ENCODE data around the gene JUN. TPM values are rescaled to one million over a fixed set of nuclear protein-coding genes. Genes with fewer than 3 reads are reported as not detected.
A peak's percentile ranks its signal among the peaks of the same experiment; 100 is the strongest.
"Not testable (repeated sequence)": the region's sequence is repeated elsewhere in the genome, so short reads cannot be mapped to it uniquely, and the experiment has no call there.

JUN gene
- polyA plus RNA-seq, 1 donor = 111 TPM

DNA sequence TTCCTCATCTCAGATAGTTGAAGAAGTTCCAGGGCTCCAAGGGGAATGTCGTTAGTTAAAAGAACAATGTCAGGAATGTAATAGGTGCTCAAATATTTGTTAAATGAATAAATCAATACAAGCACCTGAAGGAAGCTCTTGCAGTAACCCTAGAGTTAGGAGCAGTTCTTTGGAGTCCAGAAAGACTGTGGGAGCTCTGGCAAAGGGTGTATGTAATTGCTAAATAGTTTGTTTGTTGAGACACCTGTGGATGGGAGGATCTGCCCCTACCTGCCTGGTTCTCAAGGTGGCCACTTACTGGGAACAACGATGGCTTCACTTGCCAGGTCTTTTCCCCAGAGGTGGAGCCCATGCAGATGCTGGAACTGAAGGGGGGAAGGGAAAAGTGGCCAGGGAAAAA lies 27.5 kb upstream of the JUN start:
- DNase-seq = no peak

DNA sequence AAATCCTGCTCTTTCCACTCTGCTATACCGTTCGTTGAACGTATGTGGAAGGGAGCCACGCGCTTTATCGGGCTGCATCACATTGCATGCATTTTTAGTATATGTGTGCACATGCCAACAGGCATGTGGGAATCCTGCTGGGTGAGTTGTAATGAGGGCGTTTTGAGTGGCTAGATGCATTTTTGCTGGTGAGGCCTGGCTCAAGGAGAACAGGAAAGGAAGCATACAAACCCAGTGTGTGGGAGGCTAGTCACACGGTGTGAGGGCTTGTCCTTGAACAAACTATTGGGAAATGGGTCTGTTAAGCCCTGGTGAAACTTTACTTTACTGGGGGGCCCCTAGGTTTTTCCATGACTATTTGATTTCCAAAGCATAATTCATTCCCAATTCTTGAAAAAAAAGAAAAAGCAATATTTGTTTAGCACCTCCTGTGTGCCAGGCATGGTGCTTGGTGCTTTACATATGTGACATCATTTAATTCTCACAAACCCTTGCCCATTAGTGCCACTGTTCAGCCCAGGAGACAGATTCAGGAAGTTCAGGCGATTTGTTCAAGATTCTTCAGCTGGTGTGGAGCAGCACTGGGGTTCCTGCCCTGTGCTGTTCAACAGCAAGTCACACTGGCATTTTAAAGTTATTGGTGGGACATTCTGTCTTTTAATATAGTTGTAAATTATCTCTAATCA lies 25.6 kb upstream of the JUN start:
- no peak for DNase-seq

DNA sequence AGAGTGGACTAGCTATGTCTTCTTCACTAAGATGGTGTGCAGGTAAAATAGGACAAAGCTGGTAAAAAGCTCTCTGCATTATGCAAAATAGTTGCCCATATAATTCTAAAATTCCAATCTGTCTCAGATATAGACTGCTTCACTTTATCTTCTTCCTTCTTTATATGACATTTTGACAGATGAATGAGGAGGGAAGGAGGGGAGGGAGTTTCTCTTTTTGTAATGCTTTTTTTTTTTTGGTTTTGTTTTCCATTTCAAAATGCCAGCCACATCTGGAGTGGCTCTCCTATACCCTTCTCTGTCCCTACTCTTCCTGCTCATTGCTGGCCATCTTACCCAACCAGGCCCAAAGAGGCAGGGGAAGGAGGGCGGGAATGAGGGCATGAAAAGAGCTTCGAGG lies 24.2 kb upstream of the JUN start:
- DNase-seq = no peak

DNA sequence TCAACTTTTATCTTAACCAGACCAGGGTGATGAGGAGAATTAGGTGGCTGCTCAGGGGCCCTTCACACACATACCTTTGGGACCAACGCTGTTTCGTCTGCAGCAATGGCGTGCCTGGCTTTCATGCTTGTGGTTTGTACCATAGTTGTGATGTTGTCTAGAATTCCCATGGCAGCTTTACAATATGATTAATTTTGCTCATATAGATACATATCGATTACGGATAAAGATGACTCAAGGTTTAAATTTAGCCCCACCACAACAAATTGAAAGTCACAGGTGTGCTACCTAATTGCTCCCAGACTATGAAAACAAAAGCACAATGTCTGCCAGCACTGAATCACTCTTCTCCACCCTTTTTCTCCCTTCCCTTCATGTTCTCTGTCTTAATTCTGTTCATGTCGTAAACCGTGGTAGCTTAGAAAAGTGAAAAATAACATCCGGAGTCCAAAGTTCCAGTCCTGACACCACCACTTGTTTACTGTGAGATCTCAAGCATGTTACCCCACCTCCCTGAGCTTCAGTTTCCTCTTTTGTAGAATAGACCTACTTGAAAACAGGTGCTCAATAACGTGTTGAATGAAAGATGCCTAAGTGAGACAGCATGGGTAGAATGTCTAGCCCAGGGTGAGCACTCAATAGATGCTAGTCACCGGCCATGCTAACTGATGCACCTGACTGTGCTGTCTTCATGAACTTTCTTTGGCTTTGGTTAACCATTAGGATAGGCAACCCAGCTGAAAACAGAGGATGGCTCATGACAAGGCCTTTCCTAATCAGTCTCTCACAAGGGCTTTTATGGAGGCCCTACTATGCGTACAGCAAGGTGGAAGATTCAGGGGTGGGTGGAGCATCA lies 22.1 kb upstream of the JUN start:
- no peak for DNase-seq

DNA sequence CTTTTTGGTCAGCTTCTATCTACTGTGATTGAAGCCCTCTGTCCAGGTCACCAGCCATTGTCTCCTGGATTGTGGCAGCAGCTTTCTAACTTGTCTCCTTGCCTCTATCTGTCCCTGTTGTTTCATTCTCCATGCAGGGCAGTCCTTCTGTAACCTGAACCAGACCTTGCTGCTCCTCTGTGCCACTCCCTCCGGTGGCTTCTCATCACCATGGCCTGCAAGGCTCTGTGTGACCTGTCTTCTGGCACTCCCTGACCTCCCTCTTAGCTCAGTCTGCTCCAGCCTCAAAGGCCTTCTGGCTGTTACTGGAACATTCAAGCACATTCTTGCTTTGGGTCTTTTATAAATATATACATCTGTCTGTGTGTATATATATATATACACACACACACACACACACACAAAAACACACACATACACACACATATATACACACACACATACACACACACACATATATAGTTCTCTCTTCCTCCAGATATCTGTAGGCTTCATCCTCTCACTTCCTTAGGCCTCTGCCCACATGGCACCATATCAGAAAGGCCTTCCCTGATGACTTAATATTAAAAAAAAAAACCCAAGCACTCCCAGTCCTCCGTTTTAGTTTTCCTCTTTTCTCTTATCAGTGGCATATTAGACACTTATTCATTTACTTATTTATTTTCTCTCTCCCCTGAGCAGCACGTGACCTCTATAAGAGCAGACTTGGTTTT lies 21.2 kb upstream of the JUN start:
- no peak for DNase-seq

DNA sequence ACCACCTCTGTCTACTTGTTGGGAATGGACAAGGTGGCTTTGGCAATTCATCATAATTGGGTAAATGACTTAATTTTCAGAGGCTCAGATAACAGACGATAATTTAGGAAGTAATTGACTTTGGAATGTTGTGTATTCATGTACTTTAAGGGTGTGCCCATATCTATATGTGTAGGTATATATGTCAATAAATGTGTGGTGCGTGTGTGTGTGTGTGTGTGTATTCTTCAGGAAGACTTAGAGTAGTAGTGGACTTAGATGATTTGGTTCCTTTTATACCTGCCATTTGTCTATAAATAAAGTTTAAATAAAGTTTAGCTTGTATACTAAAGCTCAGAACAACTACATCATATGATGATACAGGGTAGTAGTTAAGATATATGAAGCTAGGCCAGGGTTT lies 20.0 kb upstream of the JUN start:
- no peak for DNase-seq

DNA sequence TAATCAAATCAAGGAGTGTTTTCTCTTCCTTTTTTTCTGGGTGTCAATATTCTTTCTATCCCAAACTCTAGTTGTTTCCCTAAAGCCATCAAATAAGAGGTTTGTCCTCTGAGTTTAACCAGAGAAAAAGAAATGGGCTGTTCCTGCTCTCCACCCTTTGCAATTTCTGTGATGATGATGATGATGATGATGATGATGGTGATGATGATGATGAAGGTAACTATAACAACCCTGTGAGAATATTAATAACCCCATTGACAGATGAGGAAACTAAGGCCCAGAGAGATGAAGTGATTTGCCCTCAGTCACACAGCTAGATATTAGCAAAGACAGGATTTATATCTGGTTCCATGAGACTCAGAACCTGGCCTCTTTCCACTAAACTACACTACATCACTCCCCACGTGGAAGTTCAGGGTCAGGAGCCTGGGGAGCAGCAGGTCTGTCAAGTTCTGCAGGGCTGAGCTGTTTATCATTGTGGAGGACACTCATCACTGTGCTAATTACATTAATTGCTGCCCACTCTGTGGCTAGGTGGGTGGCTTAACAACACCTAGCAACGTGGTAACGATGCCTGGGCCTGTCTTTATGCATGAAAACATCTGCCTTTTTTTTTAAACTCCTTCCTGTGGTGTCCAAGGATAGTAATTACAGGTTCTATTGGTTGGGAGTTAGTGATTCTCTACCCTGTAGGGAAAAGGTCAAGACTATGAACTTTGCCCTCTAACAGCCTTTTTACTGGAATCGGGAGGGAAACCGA lies 19.0 kb upstream of the JUN start:
- no peak for DNase-seq

DNA sequence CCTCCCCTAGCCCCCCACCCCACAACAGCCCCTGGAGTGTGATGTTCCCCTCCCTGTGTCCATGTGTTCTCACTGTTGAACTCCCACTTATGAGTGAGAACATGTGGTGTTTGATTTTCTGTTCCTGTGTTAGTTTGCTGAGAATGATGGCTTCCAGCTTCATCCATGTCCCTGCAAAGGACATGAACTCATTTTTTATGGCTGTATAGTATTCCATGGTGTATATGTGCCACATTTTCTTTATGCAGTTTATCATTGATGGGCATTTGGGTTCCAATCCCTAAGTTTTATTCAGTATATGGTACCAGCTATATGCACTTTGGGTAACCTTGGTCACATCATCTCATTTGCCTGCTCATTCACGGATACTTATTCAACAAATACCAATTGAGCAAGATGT lies 17.4 kb upstream of the JUN start:
- not testable (repeated sequence) for DNase-seq

DNA sequence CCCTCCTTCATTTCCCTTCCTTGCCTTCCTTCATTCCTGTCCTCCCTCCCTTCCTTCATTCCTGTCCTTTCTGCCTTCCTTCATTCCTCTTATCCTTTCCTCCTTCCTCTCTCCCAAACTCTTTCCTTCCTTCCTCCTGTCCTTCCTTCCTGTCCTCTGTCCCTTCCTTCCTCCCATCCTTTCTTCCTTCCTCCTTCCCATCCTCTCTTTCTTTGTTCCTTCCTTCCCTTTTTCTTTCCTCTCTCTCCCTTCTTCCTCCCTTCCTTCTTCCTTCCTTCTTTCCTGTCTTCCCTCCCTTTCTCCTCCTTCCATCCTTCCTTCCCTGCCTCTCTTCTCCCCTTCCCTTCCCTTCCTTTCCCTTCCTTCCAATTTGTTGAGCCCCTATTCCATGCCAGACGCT lies 15.8 kb upstream of the JUN start:
- DNase-seq = no peak

DNA sequence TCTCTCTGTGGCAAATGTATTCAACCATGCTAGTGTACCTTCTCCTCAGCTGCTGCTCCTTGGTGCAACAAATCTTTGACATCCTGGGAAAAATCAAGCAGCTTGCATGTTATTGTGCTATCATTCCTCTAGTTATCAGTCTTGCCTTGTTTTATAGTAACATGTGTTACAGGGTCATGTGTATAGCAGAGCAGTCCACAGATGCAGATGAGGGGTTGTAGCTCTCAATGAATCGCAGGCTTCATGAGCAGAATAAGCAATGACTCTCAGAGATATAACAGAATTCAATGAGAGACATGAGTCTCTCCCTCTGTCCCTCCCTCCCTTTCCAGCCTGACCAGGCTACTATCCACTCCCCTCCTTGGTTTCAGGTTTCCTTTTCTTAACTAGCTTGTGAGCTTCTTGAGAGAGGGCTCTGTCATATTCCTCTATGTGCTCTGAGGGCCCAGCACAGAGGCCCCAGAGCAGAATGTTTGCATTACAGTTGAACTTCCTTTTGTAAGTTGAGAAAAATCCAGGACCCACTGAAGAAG lies 15.1 kb upstream of the JUN start:
- DNase-seq = no peak

DNA sequence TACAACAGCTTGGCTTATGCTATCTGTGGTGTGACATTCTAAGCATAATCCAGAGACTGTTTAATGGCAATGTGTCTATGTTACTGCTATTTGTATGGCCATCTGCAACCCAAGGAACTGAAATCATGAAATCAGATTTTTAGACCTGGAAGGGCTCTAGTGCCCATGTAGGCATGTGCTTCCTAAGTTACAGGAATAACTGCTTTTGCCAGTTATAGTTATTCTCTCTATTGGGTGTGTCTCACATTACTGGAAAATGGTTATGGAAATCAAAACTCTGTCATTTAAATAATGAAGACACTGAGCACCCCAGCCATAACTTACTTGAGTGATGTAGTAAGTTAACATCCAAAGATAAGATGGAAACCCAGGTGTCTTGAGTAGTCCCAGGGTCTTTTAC lies 12.6 kb upstream of the JUN start:
- DNase-seq = no peak

DNA sequence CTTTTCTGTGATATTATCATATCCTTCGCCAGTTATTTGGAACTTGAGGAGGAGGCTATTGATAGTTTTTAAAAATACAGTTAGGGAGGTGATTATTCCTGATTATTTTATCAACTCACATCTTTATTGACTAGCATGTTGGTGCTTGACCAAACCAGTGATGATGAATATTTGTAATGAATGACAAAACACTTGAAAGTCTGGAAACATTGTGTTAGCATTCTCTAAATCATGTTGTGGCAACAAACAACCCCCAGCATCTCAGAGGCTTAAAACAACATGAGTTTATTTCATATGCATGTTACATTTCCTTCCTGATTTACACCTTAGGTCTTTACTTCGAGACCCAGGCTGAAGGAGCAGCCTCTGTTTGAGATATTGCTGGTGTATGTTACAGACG lies 10.7 kb upstream of the JUN start:
- no peak for DNase-seq

DNA sequence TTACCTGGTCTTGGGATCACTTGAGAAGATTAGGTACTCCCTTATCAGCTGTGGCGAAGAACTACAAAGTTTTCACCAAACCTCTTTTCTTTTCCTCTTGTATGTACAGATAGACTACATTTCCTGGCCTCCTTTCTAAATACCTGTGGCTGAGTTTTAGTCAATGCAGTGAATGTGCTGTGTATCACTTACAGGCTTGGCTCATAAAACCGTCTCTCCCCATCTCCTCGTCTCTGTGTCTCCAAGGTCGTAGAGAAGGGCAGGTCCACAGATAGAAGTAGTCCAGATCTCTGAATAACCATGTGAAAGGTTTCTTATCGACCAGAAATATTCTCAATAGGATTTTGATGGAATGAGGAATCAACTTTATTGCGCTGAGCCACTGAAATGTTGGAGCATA lies 9.0 kb upstream of the JUN start:
- DNase-seq = no peak

DNA sequence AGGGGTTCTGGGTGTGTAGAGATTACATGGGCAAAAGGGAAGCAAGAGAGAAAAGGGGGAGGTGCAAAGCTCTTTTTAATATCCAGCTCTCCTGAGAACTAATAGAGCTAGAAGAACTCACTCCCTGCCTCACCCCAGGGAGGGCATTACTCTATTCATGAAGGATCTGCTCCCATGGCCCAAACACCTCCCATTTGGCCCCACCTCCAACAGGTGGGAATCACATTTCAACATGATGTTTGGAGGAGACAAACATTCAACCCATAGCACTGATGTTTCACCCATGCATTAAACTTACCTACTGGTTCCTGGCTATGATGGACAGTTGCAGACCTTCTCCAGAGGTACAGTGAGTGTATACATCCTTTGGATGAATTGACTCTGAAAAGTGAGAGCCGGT lies 7.3 kb upstream of the JUN start:
- no peak for DNase-seq

DNA sequence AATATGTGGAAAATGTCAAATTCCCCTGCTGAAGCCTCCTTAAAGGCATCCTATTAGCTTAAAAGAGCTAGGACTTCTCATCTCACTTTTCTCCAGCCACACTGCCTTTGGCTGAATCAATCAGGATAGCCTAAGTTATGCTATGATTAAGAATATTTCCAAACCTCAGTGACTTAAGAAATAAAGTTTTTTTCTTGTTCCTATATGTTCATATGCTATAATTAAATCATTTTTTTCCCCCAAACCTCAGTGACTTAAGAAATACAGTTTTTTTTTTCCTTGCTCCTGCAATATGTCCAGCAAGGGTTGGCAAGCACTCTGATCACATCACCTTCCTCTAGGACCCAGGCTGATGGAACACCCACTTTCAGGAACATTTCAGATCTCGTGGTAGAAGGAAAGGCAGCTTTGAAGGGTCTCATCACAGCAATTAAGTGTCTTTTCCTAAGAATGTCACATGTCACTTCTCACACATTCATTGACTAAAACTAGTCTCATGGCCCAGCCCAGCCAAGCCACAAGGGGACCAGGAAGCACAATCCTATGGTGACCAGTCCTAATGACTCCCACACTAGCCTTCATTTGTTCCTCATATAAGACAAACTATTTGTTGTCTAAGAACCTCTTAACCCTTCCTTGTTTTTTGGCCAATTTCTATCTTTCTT lies 6.3 kb upstream of the JUN start:
- no peak for DNase-seq

DNA sequence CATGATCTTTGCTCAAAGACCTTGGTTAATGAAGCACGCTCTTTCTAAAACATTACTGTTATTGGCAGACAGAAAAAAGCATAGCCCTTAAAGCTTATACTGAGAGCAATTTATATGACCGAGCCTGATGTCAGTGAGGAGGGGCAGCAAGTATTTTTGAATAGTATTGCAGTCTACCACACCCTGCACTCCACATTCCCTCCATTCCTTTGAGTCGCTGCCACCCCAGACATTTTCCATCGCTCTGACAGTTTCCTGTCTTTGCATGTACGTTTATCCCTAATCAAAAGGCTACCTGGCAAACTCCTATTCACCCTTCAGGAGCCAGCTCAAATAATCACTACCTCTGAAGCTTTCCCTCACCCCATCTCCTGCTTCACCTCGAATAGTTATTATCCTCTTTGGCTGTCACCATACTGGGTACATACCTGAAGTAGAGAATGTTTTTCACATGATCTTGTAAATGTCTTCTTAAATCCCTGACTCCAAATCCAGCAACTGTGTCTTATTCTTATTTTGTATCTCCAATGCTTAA lies 5.5 kb upstream of the JUN start:
- no peak for DNase-seq

DNA sequence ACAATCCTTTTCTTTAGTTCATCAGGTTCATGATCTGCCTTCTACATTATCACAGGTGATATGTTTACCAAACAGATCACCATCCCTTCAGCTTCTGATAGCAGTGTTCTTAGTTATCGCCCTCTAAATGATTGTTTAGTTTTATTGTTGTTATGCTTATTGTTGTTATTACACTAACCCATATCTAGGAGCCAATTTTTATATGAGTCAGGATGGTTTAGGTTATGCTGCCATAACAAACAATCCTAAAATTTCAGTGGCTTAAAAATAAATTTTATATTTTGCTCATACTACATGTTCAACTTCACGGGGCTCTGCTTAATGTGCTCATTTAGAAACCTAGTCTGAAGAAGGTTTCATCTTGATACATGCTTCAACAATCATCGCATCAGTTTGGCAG lies 4.4 kb upstream of the JUN start:
- no peak for DNase-seq

DNA sequence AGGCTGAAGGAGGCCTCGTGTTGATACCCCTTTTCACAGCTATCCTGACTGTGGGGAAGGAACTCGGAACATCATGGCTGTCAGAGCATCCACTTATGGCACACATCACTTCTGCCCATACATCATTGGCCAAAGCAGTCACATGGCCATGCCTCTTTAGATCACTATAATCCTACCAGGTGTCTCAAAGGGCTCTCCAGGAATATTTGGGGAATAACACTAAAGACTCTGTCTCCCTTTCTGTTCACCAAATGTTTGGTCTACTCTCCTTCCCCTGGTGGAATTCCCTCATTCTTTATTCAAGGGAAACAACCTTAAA lies 3.0 kb upstream of the JUN start:
- no peak for DNase-seq

DNA sequence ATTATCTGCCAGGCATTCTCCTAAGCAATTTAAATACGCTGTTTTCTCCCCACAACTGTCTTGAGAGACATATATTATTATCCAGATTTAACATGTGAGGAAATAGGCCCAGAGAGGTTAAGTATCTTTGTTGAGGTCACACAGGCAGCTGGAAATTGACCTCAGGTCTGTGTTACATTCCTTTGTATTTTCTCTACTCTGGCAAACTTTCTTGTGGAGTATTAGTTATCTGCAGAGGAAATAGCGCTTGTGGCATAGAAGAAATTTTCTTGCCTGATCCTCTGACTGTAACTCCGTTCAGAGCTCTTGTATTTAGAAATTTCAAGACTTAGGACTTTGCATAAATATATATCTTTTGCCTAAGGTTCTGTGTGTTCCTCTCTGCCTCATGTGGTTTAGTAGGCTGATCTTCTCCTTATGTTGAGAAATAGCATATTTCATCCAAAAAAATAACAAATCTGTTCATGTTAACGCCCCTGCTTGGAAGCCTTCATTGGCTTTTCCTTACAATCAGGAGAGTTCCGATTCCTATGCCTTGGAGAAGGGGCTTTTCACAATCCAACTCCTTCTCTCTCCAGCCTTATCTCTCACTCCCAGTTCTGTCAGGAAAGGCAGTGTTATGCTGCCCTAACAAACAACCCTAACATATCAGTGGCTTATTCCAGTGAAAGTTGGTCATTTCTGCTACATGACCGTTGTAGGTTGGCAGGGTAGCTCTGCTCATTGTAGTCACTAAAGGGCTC lies 2.5 kb upstream of the JUN start:
- no peak for DNase-seq

DNA sequence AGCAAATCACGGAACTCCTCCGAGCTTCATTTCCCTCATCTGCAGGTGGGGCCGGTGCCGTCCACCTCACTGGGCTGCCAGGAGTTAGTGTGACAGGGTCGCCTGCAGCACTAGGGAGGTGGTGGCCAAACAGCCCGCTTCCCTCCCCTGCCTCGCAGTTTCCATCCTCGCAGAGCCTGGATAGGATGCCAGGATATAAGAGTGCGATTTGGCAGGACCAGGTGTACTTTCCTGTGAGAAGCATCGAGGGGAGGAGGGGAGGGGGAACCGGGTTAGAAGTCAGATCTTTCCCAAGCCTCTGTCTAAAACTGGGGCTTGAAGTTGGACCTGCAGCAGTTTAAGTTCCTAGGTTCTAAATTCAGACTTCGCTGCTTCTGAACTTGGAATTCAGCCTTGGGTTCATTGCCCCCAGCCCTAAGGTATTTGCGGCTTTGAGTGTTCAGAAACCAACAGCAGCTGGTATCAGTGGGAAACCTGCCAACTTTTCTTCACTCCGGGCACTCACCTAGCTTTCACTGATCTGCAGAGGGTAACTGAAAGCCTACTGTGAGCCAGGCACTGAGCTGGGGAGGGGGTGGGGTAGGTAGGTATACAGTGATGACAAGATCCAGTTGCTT lies 1.7 kb upstream of the JUN start:
- DNase-seq = peak; percentile 83

Data from left kidney (tissue), 2 donors.